Measurements from ENCODE around the gene MEGF8.
"Not testable (repeated sequence)": the region's sequence is repeated elsewhere in the genome, so short reads cannot be mapped to it uniquely, and the experiment has no call there.

MEGF8 gene

DNA sequence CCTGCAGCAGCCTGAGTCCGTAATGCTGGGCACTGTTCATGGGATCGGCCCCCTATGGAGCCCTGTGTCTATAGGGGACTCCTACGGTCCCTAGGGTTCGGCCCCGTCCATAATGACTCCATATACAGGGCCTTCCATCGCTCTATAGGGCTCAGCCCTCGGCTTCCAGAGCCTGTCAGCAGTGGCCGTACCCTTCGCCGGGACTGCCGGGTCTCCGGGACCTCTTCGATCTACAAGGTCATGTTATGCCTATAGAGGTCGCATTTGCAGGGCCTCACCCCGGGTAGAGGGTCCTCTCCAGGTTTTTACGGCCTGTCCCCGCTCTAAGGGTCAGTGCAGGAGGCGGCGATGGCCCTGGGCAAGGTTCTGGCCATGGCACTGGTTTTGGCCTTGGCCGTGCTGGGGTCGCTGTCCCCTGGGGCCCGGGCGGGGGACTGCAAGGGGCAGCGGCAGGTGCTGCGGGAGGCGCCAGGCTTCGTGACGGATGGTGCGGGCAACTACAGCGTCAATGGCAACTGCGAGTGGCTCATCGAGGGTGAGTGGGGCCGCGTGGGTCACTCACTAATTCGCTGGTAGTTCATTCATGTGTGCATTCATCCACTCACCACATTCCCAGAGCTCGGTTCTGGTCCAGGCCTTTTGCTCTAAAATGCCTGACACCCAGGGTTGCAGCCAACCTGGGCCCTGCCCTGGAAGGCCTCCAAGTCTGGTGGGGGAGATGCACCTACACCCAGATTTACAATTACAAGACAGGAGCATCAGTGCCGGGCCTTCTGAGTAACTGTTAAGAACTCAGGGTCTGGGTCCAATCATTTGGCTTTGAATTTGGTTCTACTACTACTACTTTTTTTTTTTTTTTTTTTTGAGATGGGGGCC lies 699 bp downstream of the MEGF8 start:
- peak; percentile 17 for FAIRE-seq
- no peak for DNase-seq (ENCODE audit: insufficient read length)
- TF ChIP-seq POLR2A (IDR thresholded peaks at IDR 0.05; ENCODE audit: low read depth, low read length), result no peak
- no peak for TF ChIP-seq POLR2AphosphoS5 (IDR thresholded peaks at IDR 0.05; ENCODE audit: low read depth, low read length)
- no peak for TF ChIP-seq TAF1 (IDR thresholded peaks at IDR 0.05; ENCODE audit: borderline replicate concordance, low read depth, low read length)

DNA sequence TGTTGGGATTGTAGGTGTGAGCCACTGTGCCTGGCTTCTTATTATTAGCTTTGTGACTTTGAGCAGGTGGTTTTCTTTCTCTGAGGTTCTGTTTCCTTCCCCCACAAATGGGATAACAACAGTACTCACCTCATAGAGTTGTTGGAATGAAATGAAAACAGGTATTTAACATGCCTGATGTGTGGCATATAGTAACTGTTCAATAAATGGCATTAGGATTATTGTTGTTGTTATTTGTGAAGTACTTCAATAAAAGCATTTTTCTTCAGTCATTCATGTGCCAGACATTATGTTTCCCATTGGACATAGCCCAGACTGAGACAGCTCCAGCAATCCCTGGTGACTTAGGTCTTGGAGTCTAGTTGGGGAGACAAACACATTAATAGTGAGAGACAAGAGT lies 1.5 kb downstream of the MEGF8 start:
- DNase-seq (ENCODE audit: insufficient read length) (no peak), FAIRE-seq (no peak)
- TF ChIP-seq TAF1 (IDR thresholded peaks at IDR 0.05; ENCODE audit: borderline replicate concordance, low read depth, low read length) (no peak), POLR2A (IDR thresholded peaks at IDR 0.05; ENCODE audit: low read depth, low read length) (no peak), POLR2AphosphoS5 (IDR thresholded peaks at IDR 0.05; ENCODE audit: low read depth, low read length) (no peak)

DNA sequence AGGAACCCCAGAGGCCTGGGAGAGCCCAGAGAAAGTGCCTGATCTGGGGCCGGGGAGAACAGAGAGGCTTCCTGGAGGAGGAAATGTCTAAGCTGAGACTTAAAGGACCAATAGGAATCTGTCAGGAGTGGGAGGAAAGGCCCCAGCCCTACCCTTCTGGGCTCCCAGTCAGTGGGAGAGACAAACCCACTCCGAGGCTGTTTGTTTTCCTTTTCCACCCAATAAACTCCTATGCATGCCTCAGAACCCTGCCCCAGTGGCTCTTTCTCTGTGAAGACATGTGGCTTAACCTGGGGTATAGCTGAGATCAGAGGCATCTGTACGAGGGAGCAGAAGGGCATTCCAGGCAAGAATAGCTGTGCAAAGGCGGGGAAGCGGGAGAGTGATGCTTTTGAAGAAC lies 1.9 kb downstream of the MEGF8 start:
- FAIRE-seq, result no peak
- no peak for DNase-seq (ENCODE audit: insufficient read length)
- TF ChIP-seq POLR2A (IDR thresholded peaks at IDR 0.05; ENCODE audit: low read depth, low read length) (no peak), POLR2AphosphoS5 (IDR thresholded peaks at IDR 0.05; ENCODE audit: low read depth, low read length) (no peak), TAF1 (IDR thresholded peaks at IDR 0.05; ENCODE audit: borderline replicate concordance, low read depth, low read length) (no peak)

DNA sequence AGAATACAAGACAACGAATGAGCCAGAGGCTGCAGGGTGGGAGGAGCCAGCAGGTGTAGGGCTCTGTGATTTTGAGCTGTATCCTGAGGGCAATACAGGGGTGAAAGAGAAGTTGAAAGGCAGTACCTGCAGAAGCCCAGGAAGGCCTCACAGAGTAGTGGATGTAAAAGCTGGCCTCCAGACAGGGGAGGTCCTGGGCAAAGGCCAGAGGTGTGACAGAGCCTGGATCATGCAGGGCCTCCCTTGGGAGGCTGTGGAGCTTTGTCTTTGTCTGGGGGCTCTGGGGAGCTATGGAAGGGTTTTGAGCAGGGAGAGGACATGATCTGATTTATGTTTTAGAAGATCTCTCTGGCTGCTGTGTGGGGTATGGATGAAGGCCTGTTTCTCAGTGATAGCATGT lies 2.7 kb downstream of the MEGF8 start:
- DNase-seq (ENCODE audit: insufficient read length), result no peak
- TF ChIP-seq POLR2A (IDR thresholded peaks at IDR 0.05; ENCODE audit: low read depth, low read length) (no peak), POLR2AphosphoS5 (IDR thresholded peaks at IDR 0.05; ENCODE audit: low read depth, low read length) (no peak), TAF1 (IDR thresholded peaks at IDR 0.05; ENCODE audit: borderline replicate concordance, low read depth, low read length) (no peak)
- FAIRE-seq, result no peak

DNA sequence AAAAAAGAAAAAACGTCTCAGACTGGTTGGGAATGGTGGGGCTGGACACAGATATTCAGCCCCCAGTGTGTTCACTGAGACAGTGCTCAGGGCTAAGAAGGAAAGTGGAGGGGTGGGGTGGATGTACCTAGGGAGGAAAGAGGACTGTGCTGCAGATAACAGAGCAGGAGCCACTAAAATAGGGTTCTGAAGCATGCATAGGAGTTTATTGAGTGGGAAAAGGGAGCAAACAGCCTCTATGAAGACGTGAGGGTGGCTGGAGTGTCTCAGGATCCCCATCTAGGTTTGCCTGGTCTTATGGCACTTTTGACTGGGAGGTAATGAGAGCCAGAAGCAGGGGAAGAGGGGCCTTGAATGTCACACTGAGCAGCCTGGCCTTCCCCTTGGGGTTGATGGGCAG lies 3.4 kb downstream of the MEGF8 start:
- FAIRE-seq (no peak), DNase-seq (ENCODE audit: insufficient read length) (no peak)
- no peak for TF ChIP-seq TAF1 (IDR thresholded peaks at IDR 0.05; ENCODE audit: borderline replicate concordance, low read depth, low read length)
- TF ChIP-seq POLR2AphosphoS5 (IDR thresholded peaks at IDR 0.05; ENCODE audit: low read depth, low read length), result no peak
- no peak for TF ChIP-seq POLR2A (IDR thresholded peaks at IDR 0.05; ENCODE audit: low read depth, low read length)

DNA sequence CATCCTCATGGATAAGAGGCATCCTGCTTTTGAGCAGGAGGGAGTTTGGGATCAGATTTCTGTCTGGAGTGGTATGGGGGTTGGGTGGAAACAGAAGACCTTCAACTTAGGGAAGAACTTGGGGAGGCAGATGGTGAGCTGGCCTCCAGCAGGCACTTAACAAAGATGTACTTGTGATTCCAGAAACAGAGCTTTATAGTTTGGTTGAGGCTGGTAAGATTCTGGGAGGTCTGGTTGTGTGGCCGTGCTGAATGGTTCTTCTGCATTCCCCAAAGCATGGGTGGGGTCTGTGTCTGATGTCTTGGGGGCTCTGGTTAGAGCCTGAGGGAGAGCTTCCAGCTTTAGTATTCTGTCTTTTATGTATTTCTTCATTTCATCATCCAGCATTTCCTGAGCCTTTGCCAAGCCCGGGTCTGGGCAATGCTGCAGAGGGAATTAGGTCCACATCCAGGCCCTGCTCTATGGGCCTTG lies 4.8 kb downstream of the MEGF8 start:
- TF ChIP-seq POLR2A (IDR thresholded peaks at IDR 0.05; ENCODE audit: low read depth, low read length) (no peak), TAF1 (IDR thresholded peaks at IDR 0.05; ENCODE audit: borderline replicate concordance, low read depth, low read length) (no peak), POLR2AphosphoS5 (IDR thresholded peaks at IDR 0.05; ENCODE audit: low read depth, low read length) (no peak)
- FAIRE-seq, result no peak
- no peak for DNase-seq (ENCODE audit: insufficient read length)

DNA sequence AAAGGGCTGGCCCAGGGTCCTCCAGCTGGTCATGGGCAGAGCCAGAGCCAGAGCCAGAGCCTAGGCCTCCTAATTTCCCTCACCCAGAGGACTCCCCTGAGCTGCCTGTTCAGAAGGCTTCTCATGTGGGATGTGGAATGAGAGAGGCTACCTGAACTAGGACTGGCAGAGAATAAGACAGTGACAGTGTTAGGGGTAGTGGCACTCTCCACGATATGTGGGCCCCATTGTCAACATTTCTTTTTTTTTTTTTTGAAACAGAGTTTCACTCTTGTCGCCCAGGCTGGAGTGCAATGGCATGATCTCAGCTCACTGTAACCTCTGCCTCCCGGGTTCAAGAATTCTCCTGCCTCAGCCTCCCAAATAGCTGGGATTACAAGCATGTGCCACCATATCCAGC lies 5.9 kb downstream of the MEGF8 start:
- FAIRE-seq; DNase-seq (ENCODE audit: insufficient read length): not testable (repeated sequence)

DNA sequence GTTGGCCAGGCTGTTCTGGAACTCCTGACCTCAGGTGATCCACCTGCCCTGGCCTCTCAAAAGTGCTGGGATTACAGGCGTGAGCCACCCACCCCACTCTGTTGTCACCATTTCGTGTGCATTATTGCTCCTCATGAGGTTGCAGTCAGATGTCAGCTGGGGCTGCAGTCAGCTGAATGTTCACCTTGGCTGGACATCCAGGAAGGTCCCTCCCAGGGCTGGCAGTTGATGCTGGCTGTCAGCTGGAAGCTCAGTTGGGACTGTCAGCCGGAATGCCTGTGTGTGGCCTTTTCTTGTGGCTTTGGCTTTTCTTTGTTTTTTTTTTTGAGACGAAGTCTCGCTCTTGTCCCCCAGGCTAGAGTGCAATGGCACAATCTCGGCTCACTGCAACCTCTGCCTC lies 6.6 kb downstream of the MEGF8 start:
- TF ChIP-seq TAF1 (IDR thresholded peaks at IDR 0.05; ENCODE audit: borderline replicate concordance, low read depth, low read length), result no peak
- TF ChIP-seq POLR2A (IDR thresholded peaks at IDR 0.05; ENCODE audit: low read depth, low read length), result no peak
- TF ChIP-seq POLR2AphosphoS5 (IDR thresholded peaks at IDR 0.05; ENCODE audit: low read depth, low read length), result no peak
- FAIRE-seq (no peak), DNase-seq (ENCODE audit: insufficient read length) (no peak)

DNA sequence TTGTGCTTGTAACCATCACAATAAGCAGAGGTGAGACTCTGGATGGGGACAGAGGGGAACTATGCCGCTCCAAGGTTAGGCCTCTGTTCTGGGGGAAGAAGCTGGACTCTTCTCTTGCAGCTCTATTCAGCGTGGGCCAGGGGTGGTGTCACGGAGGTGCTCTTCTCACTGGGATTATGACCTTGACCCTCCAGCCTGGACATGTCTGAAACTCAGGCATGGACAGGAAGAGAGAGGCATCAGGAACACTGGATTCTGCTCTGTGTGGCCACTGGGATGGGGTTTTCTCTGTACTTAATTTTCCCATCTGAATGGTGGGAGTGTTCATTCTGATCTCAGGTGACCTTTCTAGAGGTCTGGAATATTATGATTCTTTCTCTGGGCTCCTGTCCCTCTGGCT lies 7.6 kb downstream of the MEGF8 start:
- no peak for TF ChIP-seq POLR2A (IDR thresholded peaks at IDR 0.05; ENCODE audit: low read depth, low read length)
- no peak for TF ChIP-seq TAF1 (IDR thresholded peaks at IDR 0.05; ENCODE audit: borderline replicate concordance, low read depth, low read length)
- no peak for TF ChIP-seq POLR2AphosphoS5 (IDR thresholded peaks at IDR 0.05; ENCODE audit: low read depth, low read length)
- DNase-seq (ENCODE audit: insufficient read length) (no peak), FAIRE-seq (no peak)

DNA sequence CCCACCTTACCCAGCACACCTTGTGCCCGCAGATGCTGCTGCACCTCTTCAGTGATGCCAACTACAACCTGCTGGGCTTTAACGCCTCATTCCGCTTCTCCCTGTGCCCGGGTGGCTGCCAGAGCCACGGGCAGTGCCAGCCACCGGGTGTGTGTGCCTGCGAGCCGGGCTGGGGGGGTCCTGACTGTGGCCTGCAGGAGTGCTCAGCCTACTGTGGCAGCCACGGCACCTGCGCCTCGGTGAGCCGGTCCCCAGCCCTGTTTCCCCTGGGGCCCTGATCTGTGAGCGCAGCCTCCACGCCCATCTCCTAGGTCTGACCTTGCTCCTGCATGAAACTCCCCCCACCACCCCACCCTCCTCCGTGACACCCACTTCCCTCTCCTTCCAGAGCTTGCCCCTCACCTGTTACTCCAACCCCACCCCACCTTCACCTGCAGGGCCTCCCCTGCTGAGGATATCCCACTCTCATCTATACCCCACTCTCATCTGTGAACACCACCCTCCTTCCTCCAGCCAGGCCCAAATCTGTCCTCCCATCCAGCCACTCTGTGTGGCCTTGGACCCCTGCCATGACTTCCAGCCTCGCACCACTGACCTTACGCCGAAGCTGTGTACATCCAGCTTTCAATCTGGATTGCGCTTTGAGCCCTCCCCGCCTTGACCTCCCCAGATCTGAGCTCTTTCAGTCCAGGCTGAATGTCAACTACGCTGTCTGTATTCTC lies 8.7 kb downstream of the MEGF8 start:
- TF ChIP-seq POLR2A (IDR thresholded peaks at IDR 0.05; ENCODE audit: low read depth, low read length) (no peak), TAF1 (IDR thresholded peaks at IDR 0.05; ENCODE audit: borderline replicate concordance, low read depth, low read length) (no peak), POLR2AphosphoS5 (IDR thresholded peaks at IDR 0.05; ENCODE audit: low read depth, low read length) (no peak)
- FAIRE-seq, result no peak
- no peak for DNase-seq (ENCODE audit: insufficient read length)

DNA sequence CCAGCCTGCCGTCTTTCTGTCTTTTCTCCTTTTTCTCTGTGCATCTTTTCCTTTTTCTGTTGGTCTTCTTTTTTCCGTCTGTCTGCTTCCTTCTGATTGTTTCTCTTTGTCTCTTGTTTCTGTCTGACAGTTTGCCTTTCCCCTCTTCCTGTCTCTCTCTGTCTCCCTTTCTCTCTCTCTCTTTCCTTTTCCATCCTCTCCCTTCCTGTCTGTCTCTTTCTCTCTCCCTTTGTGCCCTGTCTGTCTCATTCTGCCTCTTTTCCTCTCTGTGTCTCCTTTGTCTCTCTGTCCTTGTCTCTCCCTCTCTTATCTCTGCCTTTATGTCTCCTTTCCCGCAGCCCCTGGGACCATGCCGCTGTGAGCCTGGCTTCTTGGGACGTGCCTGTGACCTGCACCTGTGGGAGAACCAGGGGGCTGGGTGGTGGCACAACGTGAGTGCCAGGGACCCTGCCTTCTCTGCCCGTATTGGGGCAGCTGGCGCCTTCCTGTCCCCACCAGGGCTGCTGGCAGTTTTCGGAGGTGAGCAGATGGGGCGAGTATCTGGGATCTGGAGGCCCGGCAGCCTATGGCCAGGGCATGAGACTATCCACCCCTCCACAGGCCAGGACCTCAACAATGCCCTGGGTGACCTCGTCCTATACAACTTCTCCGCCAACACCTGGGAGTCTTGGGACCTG lies 9.4 kb downstream of the MEGF8 start:
- DNase-seq (ENCODE audit: insufficient read length) (no peak), FAIRE-seq (no peak)
- TF ChIP-seq TAF1 (IDR thresholded peaks at IDR 0.05; ENCODE audit: borderline replicate concordance, low read depth, low read length) (no peak), POLR2AphosphoS5 (IDR thresholded peaks at IDR 0.05; ENCODE audit: low read depth, low read length) (no peak), POLR2A (IDR thresholded peaks at IDR 0.05; ENCODE audit: low read depth, low read length) (no peak)
